GM23338 (cell line): Measurements from ENCODE around the gene TGFBRAP1. TPM values are rescaled to one million over a fixed set of nuclear protein-coding genes. Genes with fewer than 3 reads are reported as not detected.
A peak's percentile ranks its signal among the peaks of the same experiment; 100 is the strongest.

Experiments
- ATAC-seq: fragments of 200-7000 bp; cut with Tn5 transposase; 3 replicates; pipeline ENCODE4 v1.9.1; 2020
- DNase-seq: peaks from one replicate; pipeline ENCODE4 v3.0.0-alpha.2; 2015; ENCODE audit warnings: low spot score
- H2AFZ ChIP-seq: fragments of 200-600 bp; sonication (generic); 2 replicates; pipeline ENCODE4 v1.8.0; 2016; ENCODE audit warnings: antibody characterized with exemption, mild to moderate bottlenecking, moderate library complexity
- H3F3A ChIP-seq: fragments of 200-600 bp; sonication (generic); replicated peaks from 2 replicates; pipeline ENCODE4 v1.8.0; 2017; ENCODE audit warnings: antibody characterized with exemption, mixed run types, low read depth
- H3K27ac ChIP-seq: fragments of 200-600 bp; sonication (generic); 2 replicates; pipeline ENCODE4 v1.6.1; 2016; ENCODE audit warnings: low read depth
- H3K27me3 ChIP-seq: fragments of 200-600 bp; sonication (generic); 2 replicates; pipeline ENCODE4 v1.8.0; 2016; ENCODE audit warnings: mild to moderate bottlenecking, mixed run types, moderate library complexity; ENCODE audit not compliant: insufficient read depth
- H3K36me3 ChIP-seq: fragments of 200-600 bp; sonication (generic); 2 replicates; pipeline ENCODE4 v1.8.0; 2016; ENCODE audit warnings: mild to moderate bottlenecking; ENCODE audit not compliant: insufficient read depth
- H3K4me1 ChIP-seq: fragments of 200-600 bp; sonication (generic); 2 replicates; pipeline ENCODE4 v1.8.0; 2016; ENCODE audit warnings: mild to moderate bottlenecking, moderate library complexity; ENCODE audit not compliant: insufficient read depth
- H3K4me2 ChIP-seq: fragments of 200-600 bp; sonication (generic); 2 replicates; pipeline ENCODE4 v1.7.1; 2017; ENCODE audit warnings: mixed run types
- H3K4me3 ChIP-seq: fragments of 200-600 bp; sonication (generic); 2 replicates; pipeline ENCODE4 v1.6.1; 2016; ENCODE audit warnings: mixed run types
- H3K79me2 ChIP-seq: fragments of 200-600 bp; sonication (generic); replicated peaks from 2 replicates; pipeline ENCODE4 v1.8.0; 2017; ENCODE audit warnings: mild to moderate bottlenecking; ENCODE audit not compliant: insufficient read depth
- H3K9me2 ChIP-seq: fragments of 200-600 bp; sonication (generic); 2 replicates; pipeline ENCODE4 v1.8.0; 2017; ENCODE audit not compliant: insufficient read depth
- H4K20me1 ChIP-seq: fragments of 200-600 bp; sonication (generic); replicated peaks from 2 replicates; pipeline ENCODE4 v1.8.0; 2017; ENCODE audit warnings: mild to moderate bottlenecking; ENCODE audit not compliant: insufficient read depth
- H3K27ac Mint-ChIP-seq: 2 replicates; pipeline ENCODE4 v1.8.0; 2020; ENCODE audit warnings: inconsistent platforms, mild to moderate bottlenecking, moderate library complexity, mixed read lengths
- H3K27me3 Mint-ChIP-seq: 3 replicates; pipeline ENCODE4 v1.8.0; 2022; ENCODE audit warnings: low read depth, mild to moderate bottlenecking, moderate library complexity, mixed read lengths, inconsistent platforms; ENCODE audit not compliant: insufficient read depth, poor library complexity
- H3K36me3 Mint-ChIP-seq: 3 replicates; pipeline ENCODE4 v1.8.0; 2021; ENCODE audit warnings: low read depth, mild to moderate bottlenecking, inconsistent platforms, moderate library complexity, mixed read lengths
- H3K4me1 Mint-ChIP-seq: 3 replicates; pipeline ENCODE4 v1.8.0; 2020; ENCODE audit warnings: mild to moderate bottlenecking, inconsistent platforms, mixed read lengths
- H3K4me3 Mint-ChIP-seq: 3 replicates; pipeline ENCODE4 v1.8.0; 2021; ENCODE audit warnings: moderate library complexity, mild to moderate bottlenecking, inconsistent platforms, mixed read lengths
- H3K9me3 Mint-ChIP-seq: 3 replicates; pipeline ENCODE4 v1.8.0; 2020; ENCODE audit warnings: moderate library complexity, mild to moderate bottlenecking, inconsistent platforms, mixed read lengths
- EZH2 ChIP-seq: fragments of 200-600 bp; sonication (generic); IDR thresholded peaks from one replicate; pipeline ENCODE4 v1.8.0; 2017; ENCODE audit warnings: antibody characterized with exemption, mild to moderate bottlenecking, low read depth; ENCODE audit not compliant: unreplicated experiment
- EZH2phosphoT487 ChIP-seq: fragments of 200-600 bp; sonication (generic); IDR thresholded peaks from one replicate; pipeline ENCODE4 v1.8.1; 2018; ENCODE audit warnings: antibody characterized with exemption; ENCODE audit not compliant: unreplicated experiment
- NANOG ChIP-seq: IDR thresholded peaks from 2 replicates; pipeline ENCODE4 v1.6.1; 2016; ENCODE audit warnings: antibody characterized with exemption, borderline replicate concordance
- STAT1 ChIP-seq: IDR thresholded peaks from one replicate; pipeline ENCODE4 v1.6.1; 2016; ENCODE audit warnings: antibody characterized with exemption; ENCODE audit not compliant: unreplicated experiment
- polyA plus RNA-seq: library from polyadenylated mRNA; unstranded; fragments of >200 nt; fragmentation: Nextera tagmentation; extraction: Ambion mirVana; gene quantifications from 2 replicates; pipeline ENCODE4 v1.2.1, GENCODE V29; 2016
- total RNA-seq: library from RNA; depleted of rRNA; stranded (reverse); fragments of >200 nt; shearing (Covaris generic); gene quantifications from 2 replicates; pipeline ENCODE4 v1.2.3, GENCODE V29; 2014
- TF ChIP-seq, protein P1 (sequence below): IDR thresholded peaks from 2 replicates; pipeline ENCODE4 v1.6.1; 2016; ENCODE audit warnings: antibody characterized with exemption
- TF ChIP-seq, protein P2 (sequence below), 2 experiments: fragments of 200-600 bp in 1 of 2; sonication (generic) in 1 of 2; conservative IDR thresholded peaks; 2 replicates each; pipeline versions ENCODE4 v1.5.1 to v1.6.1; 2016 to 2017; ENCODE audit warnings: antibody characterized with exemption in 2 of 2, low read depth in 2 of 2, mild to moderate bottlenecking in 2 of 2, moderate library complexity in 1 of 2
- TF ChIP-seq, protein P3 (sequence below): fragments of 250-450 bp; sonication (Bioruptor Pico); IDR thresholded peaks from 2 replicates; pipeline ENCODE4 v1.5.0; 2020; ENCODE audit warnings: mild to moderate bottlenecking, moderate library complexity
- TF ChIP-seq, protein P4 (sequence below): IDR thresholded peaks from one replicate; pipeline ENCODE4 v1.6.1; 2018; ENCODE audit warnings: antibody characterized with exemption; ENCODE audit not compliant: unreplicated experiment

TGFBRAP1 gene
- total and polyA plus RNA-seq, 2 experiments from 2014 or later: 6.3 to 23.5 TPM

DNA sequence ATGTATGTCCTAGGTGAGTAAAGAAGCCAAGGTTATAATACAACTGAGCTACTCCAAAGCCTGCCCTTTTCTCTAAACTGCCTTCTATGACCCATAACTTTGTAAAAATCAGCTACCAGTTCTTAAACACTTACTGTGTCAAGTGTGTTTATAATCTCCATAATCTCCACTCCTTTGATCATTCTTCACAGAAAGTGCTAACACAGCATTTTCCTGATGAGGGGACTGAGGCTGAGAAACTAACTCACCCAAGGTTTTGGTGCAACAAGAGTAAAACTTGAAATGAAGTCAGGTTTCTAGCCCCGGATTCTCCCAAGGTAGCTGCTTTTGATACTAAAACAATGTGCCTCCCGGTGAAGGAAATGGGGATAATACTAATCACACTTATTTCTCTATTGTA lies 5.9 kb upstream of the TGFBRAP1 start:
- TF ChIP-seq, protein P1, sequence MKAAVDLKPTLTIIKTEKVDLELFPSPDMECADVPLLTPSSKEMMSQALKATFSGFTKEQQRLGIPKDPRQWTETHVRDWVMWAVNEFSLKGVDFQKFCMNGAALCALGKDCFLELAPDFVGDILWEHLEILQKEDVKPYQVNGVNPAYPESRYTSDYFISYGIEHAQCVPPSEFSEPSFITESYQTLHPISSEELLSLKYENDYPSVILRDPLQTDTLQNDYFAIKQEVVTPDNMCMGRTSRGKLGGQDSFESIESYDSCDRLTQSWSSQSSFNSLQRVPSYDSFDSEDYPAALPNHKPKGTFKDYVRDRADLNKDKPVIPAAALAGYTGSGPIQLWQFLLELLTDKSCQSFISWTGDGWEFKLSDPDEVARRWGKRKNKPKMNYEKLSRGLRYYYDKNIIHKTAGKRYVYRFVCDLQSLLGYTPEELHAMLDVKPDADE: no peak
- no peak for TF ChIP-seq NANOG
- TF ChIP-seq EZH2phosphoT487: no peak
- TF ChIP-seq, protein P2, sequence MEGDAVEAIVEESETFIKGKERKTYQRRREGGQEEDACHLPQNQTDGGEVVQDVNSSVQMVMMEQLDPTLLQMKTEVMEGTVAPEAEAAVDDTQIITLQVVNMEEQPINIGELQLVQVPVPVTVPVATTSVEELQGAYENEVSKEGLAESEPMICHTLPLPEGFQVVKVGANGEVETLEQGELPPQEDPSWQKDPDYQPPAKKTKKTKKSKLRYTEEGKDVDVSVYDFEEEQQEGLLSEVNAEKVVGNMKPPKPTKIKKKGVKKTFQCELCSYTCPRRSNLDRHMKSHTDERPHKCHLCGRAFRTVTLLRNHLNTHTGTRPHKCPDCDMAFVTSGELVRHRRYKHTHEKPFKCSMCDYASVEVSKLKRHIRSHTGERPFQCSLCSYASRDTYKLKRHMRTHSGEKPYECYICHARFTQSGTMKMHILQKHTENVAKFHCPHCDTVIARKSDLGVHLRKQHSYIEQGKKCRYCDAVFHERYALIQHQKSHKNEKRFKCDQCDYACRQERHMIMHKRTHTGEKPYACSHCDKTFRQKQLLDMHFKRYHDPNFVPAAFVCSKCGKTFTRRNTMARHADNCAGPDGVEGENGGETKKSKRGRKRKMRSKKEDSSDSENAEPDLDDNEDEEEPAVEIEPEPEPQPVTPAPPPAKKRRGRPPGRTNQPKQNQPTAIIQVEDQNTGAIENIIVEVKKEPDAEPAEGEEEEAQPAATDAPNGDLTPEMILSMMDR (conservative IDR thresholded peaks at IDR 0.05; ENCODE audit: low read depth in 2 of 2): no peak
- no peak for TF ChIP-seq EZH2
- no peak for TF ChIP-seq STAT1
- TF ChIP-seq, protein P3, sequence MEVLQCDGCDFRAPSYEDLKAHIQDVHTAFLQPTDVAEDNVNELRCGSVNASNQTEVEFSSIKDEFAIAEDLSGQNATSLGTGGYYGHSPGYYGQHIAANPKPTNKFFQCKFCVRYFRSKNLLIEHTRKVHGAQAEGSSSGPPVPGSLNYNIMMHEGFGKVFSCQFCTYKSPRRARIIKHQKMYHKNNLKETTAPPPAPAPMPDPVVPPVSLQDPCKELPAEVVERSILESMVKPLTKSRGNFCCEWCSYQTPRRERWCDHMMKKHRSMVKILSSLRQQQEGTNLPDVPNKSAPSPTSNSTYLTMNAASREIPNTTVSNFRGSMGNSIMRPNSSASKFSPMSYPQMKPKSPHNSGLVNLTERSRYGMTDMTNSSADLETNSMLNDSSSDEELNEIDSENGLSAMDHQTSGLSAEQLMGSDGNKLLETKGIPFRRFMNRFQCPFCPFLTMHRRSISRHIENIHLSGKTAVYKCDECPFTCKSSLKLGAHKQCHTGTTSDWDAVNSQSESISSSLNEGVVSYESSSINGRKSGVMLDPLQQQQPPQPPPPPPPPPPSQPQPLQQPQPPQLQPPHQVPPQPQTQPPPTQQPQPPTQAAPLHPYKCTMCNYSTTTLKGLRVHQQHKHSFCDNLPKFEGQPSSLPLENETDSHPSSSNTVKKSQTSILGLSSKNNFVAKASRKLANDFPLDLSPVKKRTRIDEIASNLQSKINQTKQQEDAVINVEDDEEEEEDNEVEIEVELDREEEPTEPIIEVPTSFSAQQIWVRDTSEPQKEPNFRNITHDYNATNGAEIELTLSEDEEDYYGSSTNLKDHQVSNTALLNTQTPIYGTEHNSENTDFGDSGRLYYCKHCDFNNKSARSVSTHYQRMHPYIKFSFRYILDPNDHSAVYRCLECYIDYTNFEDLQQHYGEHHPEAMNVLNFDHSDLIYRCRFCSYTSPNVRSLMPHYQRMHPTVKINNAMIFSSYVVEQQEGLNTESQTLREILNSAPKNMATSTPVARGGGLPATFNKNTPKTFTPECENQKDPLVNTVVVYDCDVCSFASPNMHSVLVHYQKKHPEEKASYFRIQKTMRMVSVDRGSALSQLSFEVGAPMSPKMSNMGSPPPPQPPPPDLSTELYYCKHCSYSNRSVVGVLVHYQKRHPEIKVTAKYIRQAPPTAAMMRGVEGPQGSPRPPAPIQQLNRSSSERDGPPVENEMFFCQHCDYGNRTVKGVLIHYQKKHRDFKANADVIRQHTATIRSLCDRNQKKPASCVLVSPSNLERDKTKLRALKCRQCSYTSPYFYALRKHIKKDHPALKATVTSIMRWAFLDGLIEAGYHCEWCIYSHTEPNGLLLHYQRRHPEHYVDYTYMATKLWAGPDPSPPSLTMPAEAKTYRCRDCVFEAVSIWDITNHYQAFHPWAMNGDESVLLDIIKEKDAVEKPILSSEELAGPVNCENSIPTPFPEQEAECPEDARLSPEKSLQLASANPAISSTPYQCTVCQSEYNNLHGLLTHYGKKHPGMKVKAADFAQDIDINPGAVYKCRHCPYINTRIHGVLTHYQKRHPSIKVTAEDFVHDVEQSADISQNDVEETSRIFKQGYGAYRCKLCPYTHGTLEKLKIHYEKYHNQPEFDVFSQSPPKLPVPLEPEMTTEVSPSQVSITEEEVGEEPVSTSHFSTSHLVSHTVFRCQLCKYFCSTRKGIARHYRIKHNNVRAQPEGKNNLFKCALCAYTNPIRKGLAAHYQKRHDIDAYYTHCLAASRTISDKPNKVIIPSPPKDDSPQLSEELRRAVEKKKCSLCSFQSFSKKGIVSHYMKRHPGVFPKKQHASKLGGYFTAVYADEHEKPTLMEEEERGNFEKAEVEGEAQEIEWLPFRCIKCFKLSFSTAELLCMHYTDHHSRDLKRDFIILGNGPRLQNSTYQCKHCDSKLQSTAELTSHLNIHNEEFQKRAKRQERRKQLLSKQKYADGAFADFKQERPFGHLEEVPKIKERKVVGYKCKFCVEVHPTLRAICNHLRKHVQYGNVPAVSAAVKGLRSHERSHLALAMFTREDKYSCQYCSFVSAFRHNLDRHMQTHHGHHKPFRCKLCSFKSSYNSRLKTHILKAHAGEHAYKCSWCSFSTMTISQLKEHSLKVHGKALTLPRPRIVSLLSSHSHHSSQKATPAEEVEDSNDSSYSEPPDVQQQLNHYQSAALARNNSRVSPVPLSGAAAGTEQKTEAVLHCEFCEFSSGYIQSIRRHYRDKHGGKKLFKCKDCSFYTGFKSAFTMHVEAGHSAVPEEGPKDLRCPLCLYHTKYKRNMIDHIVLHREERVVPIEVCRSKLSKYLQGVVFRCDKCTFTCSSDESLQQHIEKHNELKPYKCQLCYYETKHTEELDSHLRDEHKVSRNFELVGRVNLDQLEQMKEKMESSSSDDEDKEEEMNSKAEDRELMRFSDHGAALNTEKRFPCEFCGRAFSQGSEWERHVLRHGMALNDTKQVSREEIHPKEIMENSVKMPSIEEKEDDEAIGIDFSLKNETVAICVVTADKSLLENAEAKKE (CRISPR knock-in tag): no peak
- TF ChIP-seq, protein P4, sequence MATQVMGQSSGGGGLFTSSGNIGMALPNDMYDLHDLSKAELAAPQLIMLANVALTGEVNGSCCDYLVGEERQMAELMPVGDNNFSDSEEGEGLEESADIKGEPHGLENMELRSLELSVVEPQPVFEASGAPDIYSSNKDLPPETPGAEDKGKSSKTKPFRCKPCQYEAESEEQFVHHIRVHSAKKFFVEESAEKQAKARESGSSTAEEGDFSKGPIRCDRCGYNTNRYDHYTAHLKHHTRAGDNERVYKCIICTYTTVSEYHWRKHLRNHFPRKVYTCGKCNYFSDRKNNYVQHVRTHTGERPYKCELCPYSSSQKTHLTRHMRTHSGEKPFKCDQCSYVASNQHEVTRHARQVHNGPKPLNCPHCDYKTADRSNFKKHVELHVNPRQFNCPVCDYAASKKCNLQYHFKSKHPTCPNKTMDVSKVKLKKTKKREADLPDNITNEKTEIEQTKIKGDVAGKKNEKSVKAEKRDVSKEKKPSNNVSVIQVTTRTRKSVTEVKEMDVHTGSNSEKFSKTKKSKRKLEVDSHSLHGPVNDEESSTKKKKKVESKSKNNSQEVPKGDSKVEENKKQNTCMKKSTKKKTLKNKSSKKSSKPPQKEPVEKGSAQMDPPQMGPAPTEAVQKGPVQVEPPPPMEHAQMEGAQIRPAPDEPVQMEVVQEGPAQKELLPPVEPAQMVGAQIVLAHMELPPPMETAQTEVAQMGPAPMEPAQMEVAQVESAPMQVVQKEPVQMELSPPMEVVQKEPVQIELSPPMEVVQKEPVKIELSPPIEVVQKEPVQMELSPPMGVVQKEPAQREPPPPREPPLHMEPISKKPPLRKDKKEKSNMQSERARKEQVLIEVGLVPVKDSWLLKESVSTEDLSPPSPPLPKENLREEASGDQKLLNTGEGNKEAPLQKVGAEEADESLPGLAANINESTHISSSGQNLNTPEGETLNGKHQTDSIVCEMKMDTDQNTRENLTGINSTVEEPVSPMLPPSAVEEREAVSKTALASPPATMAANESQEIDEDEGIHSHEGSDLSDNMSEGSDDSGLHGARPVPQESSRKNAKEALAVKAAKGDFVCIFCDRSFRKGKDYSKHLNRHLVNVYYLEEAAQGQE: no peak
- H3K36me3 ChIP-seq: peaks cover 12% of the 10 kb centered on the region; the same call in 1 of the 2 replicates
- no peak overlapping the region for H3K4me2 ChIP-seq
- peaks cover 6% of the 10 kb centered on the region; the same call in 1 of the 3 replicates for H3K4me1 Mint-ChIP-seq
- H3K4me3 ChIP-seq: no peak overlapping the region
- H3K9me2 ChIP-seq: no peaks in the 10 kb centered on the region
- ATAC-seq (no peak), DNase-seq (no peak)
- H2AFZ ChIP-seq: no peak overlapping the region
- no peak overlapping the region for H3K27ac ChIP-seq
- H3K27me3 Mint-ChIP-seq: peaks cover 7% of the 10 kb centered on the region
- H3K27ac Mint-ChIP-seq: no peak overlapping the region
- peaks cover 13% of the 10 kb centered on the region; the same call in 1 of the 2 replicates for H4K20me1 ChIP-seq
- H3K9me3 Mint-ChIP-seq: no peaks in the 10 kb centered on the region
- peaks cover 40% of the 10 kb centered on the region for H3K79me2 ChIP-seq
- H3K4me3 Mint-ChIP-seq: peak overlapping the region; percentile 99; the same call in 2 of the 3 replicates
- peaks cover 18% of the 10 kb centered on the region for H3K4me1 ChIP-seq
- no peaks in the 10 kb centered on the region for H3F3A ChIP-seq
- peaks cover 6% of the 10 kb centered on the region for H3K36me3 Mint-ChIP-seq
- peaks cover 9% of the 10 kb centered on the region for H3K27me3 ChIP-seq
